Heart left ventricle (tissue), 16 donors: Measurements from ENCODE around the gene TPSAB1. TPM values are rescaled to one million over a fixed set of nuclear protein-coding genes. Genes with fewer than 3 reads are reported as not detected.

Source experiments
- ATAC-seq, 4 donors: fragments of 200-7000 bp; cut with Tn5 transposase; one replicate each; pipeline ENCODE4 v1.9.1; 2020 to 2022; ENCODE audit warnings: moderate library complexity in 4 of 4, mild to moderate bottlenecking in 3 of 4, moderate number of reproducible peaks in 1 of 4
- DNase-seq, 5 donors: peaks; one replicate each; pipeline ENCODE4 v3.0.0-alpha.2; 2020
- H3K27ac ChIP-seq, 12 donors: fragments of 200-600 bp; sonication (generic) in 4 of 12; one replicate each; pipeline versions ENCODE4 v1.5.0 to v1.8.0; 2016 to 2022; ENCODE audit warnings: mild to moderate bottlenecking in 2 of 12
- H3K27me3 ChIP-seq, 9 donors: fragments of 200-600 bp; sonication (generic) in 2 of 9; one replicate each; pipeline versions ENCODE4 v1.5.1 to v1.8.0; 2016 to 2022; ENCODE audit warnings: mild to moderate bottlenecking in 3 of 9
- H3K36me3 ChIP-seq, 9 donors: fragments of 200-600 bp; sonication (generic) in 2 of 9; one replicate each; pipeline versions ENCODE4 v1.5.0 to v1.8.0; 2018 to 2022; ENCODE audit warnings: mild to moderate bottlenecking in 2 of 9
- H3K4me1 ChIP-seq, 12 donors: fragments of 200-600 bp; sonication (generic) in 4 of 12; one replicate each; pipeline versions ENCODE4 v1.5.0 to v1.8.0; 2016 to 2022; ENCODE audit warnings: mild to moderate bottlenecking in 3 of 12
- H3K4me3 ChIP-seq, 12 donors: fragments of 200-600 bp; sonication (generic) in 4 of 12; one replicate each; pipeline versions ENCODE4 v1.5.0 to v1.8.0; 2017 to 2022; ENCODE audit warnings: mild to moderate bottlenecking in 9 of 12, moderate library complexity in 4 of 12
- H3K9me3 ChIP-seq, 12 donors: fragments of 200-600 bp; sonication (generic) in 4 of 12; one replicate each; pipeline versions ENCODE4 v1.5.0 to v1.8.0; 2016 to 2022; ENCODE audit warnings: mild to moderate bottlenecking in 1 of 12
- CTCF ChIP-seq, 12 donors: fragments of 200-600 bp; sonication (generic) in 4 of 12; IDR thresholded peaks; one replicate each; pipeline versions ENCODE4 v1.5.0 to v1.8.0; 2018 to 2022; ENCODE audit warnings: antibody characterized with exemption in 12 of 12, mild to moderate bottlenecking in 5 of 12
- POLR2A ChIP-seq, 2 donors: fragments of 450-650 bp; IDR thresholded peaks; one replicate each; pipeline ENCODE4 v1.6.1; 2017; ENCODE audit warnings: antibody characterized with exemption in 2 of 2, mild to moderate bottlenecking in 2 of 2, moderate library complexity in 2 of 2
- WGBS, 4 donors: extraction: QIAGEN DNeasy Blood & Tissue Kit in 2 of 4; methylation state at CpG; one replicate each; pipeline versions ENCODE4 v1.1.5 to v1.1.7; 2013 to 2018; 5-methylcytosine and 5-hydroxymethylcytosine counted together
- intact Hi-C, 10 donors: fragments of 100-400 bp; cut with DNase I; formaldehyde crosslinking; loops; one replicate each; pipeline versions ENCODE4 v1.11.1 to v1.14.2; 2022
- polyA plus RNA-seq, 2 donors: library from polyadenylated mRNA; stranded (reverse); fragments of 200-250 nt; gene quantifications; one replicate each; pipeline ENCODE4 v1.2.3, GENCODE V29; 2013
- total RNA-seq, 9 donors: library from RNA; depleted of rRNA in 2 of 9; stranded (reverse); fragments of >200 nt in 2 of 9; fragmentation: NEBNext Ultra II Directional in 3 of 9; extraction: Animal tissue kit (Norgen Biotek cat#: 25700) in 3 of 9; gene quantifications; one replicate each; pipeline versions ENCODE4 v1.1.0 to v1.2.4, GENCODE V29; 2016 to 2023
- donor health status: ischemic (EF 13 %, LVEDD 7.1; RV severe dilation, severe dysfunction).
- donor health status: healthy with polysubstance abuse.
- donor health status: DM: no; HTN: yes; CAD: no.
- donor health status: DM: no; HTN: no; CAD: no.
- donor health status: ischemic (EF 25% LVEDD 6.9; RV normal size, moderate dysfunction).
- donor health status: ischemic (EF 25% LVEDD 5.7; RV mildly dilated, moderate dysfunction).
- donor health status: healthy.
- donor health status: DM: yes; HTN: yes; CAD: no.
- donor health status: ischemic (EF 35%, LVEDD 5.7; RV mildly dilated, moderate dysfunction).
- donor health status: nonischemic (EF 11% LVEDD 7.7; RV severe dilation, severe dysfunction).
- donor health status: DM: yes; HTN: yes; CAD: no.
- donor health status: PGD.
- donor health status: ischemic (EF 29% LVEDD 5.4; RV normal size, mild dysfunction).
- donor health status: nonischemic (EF 23%, LVEDD 6.1; RV moderate dilation, normal function).

The TPSAB1 gene
- total and polyA plus RNA-seq, 11 donors = 1.1 to 14.3 (median 3.4) TPM; not detected in 1

GRCh38 chr16:1262210-1262845 lies 21.8 kb downstream of the TPSAB1 start:
- no peaks in the 10 kb centered on the region for H3K36me3 ChIP-seq
- peak in 1 of 5 donors; percentile 19 for DNase-seq
- WGBS, 4 donors = 80 to 86% (median 83%) methylated on average over 19 to 32 of the region's 32 CpGs
- peaks cover 4 to 57% (median 36%) of the 10 kb centered on the region in 9 donors for H3K27me3 ChIP-seq
- no peak overlapping the region for H3K27ac ChIP-seq
- no peaks in the 10 kb centered on the region for H3K9me3 ChIP-seq
- ATAC-seq = no peak
- H3K4me1 ChIP-seq = peaks cover 0 to 6% (median 0%) of the 10 kb centered on the region in 12 donors
- intact Hi-C loops = no loop called here
- no peak overlapping the region for H3K4me3 ChIP-seq
- no peak for TF ChIP-seq CTCF (IDR thresholded peaks at IDR 0.05)
- TF ChIP-seq POLR2A (IDR thresholded peaks at IDR 0.05) = no peak

GRCh38 chr16:1262846-1263221 lies 22.3 kb downstream of the TPSAB1 start:
- Histone ChIP-seq H3K36me3 (no peaks in the 10 kb centered on the region), H3K4me3 (no peak overlapping the region), H3K4me1 (peaks cover 0 to 6% (median 0%) of the 10 kb centered on the region in 12 donors), H3K27me3 (peaks cover 4 to 52% (median 36%) of the 10 kb centered on the region in 9 donors), H3K9me3 (no peaks in the 10 kb centered on the region), H3K27ac (no peak overlapping the region)
- intact Hi-C loops = no loop called here
- no peak for TF ChIP-seq POLR2A (IDR thresholded peaks at IDR 0.05)
- no peak for TF ChIP-seq CTCF (IDR thresholded peaks at IDR 0.05)
- no peak for ATAC-seq
- peak in 1 of 5 donors; percentile 14 for DNase-seq
- 80 to 91% (median 82%) methylated on average over 7 to 9 of the region's 9 CpGs for WGBS, 4 donors

- WGBS, 4 donors = 72 to 75% (median 74%) methylated on average over 11 to 15 of the region's 15 CpGs
Observed at GRCh38 chr16:1263591-1264344, 23.3 kb downstream of the TPSAB1 start.

More at GRCh38 chr16:1263591-1264344, 23.3 kb downstream of the TPSAB1 start:
- TF ChIP-seq CTCF (IDR thresholded peaks at IDR 0.05) (no peak), POLR2A (IDR thresholded peaks at IDR 0.05) (no peak)
- Histone ChIP-seq H3K9me3 (no peaks in the 10 kb centered on the region), H3K36me3 (no peaks in the 10 kb centered on the region), H3K4me3 (no peak overlapping the region), H3K27ac (no peak overlapping the region), H3K4me1 (peaks cover 0 to 6% (median 0%) of the 10 kb centered on the region in 12 donors), H3K27me3 (peaks cover 4 to 47% (median 32%) of the 10 kb centered on the region in 9 donors)
- intact Hi-C loops = no loop called here
- ATAC-seq = no peak
- DNase-seq = peak in 2 of 5 donors; percentile 15 to 16
